IPS DF 4.7 (cell line): Measurements from ENCODE around the gene DYNLRB1.
"Not testable (repeated sequence)": the region's sequence is repeated elsewhere in the genome, so short reads cannot be mapped to it uniquely, and the experiment has no call there.

Source experiments
- DNase-seq: peaks from one replicate; pipeline ENCODE4 v3.0.0-alpha.2; 2013; ENCODE audit warnings: low spot score; ENCODE audit errors: extremely low read depth

Gene DYNLRB1

DNA sequence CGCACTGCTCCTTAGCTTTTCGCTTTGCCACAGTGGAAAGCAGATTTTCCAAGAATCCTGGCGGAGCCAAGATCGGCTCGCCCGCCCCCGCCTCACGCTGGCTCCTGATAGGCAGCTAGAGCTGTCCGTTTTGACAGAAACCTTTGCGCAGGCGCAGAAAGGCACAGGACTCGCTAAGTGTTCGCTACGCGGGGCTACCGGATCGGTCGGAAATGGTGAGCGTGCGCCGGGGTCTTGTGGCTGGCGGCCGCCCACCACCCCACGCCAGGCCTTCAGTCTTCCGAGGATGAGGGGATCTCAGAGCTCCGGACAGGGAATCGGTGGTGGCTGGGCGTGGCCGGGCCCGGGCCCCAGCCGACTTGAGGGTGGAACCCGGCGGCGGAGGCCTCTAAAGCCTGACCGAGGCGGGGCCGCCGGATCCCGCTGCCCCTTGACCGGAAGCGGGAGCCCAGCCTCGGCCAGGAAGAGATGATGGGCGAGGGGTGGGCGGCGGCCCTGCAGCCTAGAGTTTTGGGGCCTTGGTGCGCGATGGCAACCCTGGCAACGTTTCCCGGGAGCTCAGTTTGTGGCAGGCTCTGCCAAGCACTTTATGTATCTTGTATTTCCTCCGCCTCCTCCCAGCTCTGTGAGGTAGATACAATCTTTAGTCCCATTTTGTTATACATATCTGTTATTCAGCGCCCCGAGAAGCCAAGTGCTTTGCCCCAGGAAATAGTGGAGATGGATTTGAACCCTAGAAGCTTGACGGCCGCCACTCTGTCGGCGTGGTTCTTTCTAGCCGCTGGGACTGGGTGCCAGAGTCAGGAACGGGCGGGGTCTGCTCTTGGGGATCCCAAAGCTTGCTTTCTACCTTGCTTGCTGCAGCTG, at the start of gene DYNLRB1:
Gene DYNLRB1, plus strand, starts transcription at position 176 of the 867 bp plus-strand sequence. Its CDS starts 37 bp downstream, at position 213.
- DNase-seq = peak; percentile 81

DNA sequence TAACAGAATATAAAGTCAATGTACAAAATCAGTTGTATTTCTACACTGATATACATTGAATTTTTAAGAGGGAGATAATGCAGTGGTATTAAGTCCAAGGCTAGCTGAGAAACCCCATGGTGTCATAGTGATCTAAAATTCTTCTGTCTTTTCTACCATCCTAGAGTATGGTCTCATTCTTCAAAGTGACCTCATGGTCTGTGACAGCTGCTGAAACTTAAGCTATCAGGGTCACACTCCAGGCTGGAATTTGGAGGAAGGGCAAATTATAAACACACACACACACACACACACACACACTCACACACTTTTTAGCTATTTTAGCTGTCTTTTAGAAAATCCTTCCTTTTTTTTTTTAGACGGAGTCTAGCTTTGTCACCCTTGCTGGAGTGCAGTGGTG, 47.3 kb upstream of the DYNLRB1 start:
- no peak for DNase-seq

DNA sequence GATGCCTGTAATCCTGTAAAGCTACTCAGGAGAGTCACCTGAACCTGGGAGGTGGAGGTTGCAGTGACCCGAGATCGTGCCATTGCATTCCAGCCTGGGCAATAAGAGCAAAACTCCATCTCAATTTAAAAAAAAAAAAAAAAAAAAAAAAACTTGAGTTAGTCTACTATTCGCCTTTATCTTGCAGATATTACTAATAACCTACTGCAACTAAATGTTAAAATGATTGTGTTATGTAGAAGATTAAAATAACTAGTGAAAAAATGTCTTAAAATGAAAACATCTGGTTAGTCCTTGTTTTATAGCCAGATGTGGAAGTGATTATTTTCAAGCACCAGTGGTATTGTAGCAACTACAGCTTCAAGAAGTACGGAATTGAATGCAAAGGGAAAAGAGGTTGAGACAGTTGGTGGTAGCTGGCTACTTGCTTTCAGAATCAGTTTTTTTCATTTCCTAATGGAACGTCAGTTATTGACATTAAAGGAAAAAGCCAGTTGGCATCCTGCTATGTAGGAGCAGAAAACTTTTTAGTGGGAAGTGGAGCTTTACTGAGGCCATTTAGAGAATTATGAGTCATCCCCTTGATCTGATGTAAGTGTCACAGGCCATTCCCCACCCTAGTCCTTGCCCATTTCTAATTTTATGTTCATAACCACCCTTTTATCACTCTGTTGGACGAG, 43.8 kb upstream of the DYNLRB1 start:
- no peak for DNase-seq

DNA sequence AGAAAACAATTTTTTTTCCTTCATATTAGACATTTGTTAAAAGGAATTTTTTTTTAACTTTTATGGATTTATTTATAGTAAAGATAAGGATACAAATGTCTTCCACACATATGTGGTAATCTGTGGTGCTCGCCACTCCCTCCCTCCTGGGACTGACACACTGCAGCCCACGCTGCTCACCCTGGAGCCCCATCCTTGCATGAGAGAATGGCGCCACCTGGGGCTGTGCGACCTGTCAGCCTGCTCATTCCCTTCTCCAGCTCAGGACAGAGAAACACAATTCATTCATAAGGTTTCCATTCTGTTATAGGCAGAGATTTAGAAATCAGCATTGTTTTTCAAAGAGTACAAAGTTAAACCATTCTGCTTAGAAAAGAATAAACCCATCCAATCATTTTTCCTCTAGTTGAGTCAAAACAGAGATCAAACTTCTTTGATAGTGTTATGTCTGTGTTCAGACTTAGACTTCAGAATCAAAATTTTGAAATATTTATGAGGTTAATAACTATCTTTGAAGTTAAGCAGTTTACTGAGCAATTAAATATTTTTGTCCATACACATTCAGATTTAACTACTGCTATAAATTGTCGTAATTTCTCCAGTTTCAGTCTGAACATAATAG, 42.8 kb upstream of the DYNLRB1 start:
- DNase-seq = peak; percentile 11

DNA sequence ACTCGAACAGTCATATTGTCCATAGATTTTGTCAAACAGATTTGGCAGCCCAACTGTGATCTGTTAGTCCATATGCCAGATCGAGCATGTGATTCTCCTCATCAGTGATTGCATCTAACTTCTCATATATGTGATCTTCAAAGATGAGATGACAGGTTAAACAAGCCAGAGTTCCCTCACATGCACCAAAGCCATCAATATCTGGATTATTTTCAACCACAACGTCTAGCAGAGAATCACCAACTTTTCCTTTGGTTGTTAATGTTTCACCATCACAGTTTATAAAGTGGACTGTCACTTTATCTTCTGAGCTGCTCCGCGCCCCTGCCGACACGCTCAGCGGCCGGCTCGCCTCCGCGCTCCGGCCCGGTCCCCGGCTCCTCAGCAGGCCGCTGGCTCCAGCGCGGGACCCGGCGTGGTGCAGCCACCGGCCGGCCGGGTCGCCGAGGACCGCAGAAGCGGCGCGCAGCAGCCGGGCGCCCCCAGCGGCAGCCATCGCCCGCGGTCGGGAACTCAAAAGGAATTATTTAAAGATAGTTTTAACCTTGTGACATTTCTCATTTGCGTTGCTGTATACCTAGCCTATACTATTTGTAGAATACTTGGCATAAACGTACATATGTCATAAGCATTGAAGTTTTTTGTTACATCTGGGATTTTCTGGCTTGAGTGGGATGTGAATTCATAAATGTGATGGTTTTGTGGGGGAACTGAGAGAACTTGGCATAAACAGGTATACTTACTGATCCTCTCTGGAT, 40.1 kb upstream of the DYNLRB1 start:
- DNase-seq = no peak

DNA sequence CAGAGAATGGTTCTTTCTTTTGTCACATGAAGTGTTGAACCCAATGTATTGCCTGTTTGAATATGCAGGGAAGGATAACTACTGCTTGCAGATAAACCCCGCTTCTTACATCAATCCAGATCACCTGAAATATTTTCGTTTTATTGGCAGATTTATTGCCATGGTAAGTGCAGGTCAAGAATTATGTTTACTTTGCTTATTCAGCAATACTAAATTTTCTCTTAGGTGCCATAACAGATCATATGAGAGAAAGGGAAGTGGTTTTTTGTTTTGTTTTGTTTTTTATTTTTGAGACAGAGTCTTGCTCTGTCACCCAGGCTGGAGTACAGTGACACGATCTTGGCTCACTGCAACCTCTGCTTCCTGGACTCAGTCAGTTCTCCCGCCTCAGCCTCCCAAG, 36.6 kb upstream of the DYNLRB1 start:
- no peak for DNase-seq

DNA sequence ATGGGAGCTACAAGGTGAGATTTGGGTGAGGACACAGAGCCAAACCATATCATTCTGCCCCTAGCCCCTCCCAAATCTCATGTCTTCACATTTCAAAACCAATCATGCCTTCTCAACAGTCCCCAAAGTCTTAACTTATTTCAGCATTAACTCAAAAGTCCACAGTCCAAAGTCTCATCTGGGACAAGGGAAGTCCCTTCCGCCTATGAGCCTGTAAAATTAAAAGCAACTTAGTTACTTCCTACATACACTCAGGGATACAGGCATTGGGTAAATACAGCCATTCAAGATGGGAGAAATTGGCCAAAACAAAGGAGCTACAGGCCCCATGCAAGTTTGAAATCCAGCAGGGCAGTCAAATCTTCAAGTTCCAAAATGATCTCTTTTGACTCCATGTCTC, 34.1 kb upstream of the DYNLRB1 start:
- not testable (repeated sequence) for DNase-seq

DNA sequence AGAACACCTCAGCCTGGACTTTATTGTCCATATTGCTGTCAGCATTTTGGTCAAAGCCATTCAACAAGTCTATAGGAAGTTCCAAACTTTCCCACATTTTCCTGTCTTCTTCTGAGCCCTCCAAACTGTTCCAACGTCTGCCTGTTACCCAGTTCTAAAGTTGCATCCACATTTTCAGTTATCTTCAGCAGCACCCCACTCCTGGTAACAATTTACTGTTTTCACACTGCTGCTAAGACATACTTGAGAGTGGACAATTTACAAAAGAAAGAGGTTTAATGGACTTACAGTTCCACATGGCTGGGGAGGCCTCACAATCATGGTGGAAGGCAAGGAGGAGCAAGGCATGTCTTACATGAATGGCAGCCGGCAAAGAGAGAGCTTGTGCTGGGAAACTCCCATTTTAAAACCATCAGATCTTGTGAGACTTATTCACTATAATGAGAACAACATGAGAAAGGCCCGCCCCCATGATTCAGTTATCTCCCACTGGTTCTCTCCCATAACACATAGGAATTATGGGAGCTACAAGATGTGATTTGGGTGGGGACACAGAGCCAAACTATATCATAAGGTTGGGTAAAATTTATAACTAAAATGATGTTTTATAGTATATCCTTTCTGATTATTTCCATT, 32.5 kb upstream of the DYNLRB1 start:
- DNase-seq = not testable (repeated sequence)

DNA sequence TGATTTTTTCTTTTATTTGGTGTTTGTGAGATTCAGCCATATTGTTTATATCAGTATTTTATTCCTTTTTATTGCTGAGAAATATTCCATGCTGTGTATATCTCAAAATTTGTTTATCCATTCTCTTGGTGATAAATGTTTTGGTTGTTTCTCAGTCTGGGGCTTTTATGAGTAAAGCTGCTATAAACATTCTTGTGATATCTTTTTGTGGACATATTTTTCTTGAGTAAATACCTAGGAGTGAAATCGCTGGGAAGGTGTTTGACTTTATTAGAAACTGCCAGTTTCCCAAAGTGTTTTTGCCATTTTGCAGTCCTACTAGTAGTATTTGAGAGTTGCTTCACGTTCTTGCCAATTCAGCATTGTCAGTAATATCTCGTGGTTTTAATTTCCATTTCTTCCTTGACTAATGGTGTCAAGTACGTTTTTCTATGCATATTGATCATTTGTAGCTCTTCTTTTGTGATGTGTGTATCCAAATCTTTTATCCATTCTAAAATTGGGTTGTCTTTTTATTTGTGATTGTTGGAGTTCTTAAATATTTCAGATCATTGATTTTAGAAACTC, 31.1 kb upstream of the DYNLRB1 start:
- no peak for DNase-seq

DNA sequence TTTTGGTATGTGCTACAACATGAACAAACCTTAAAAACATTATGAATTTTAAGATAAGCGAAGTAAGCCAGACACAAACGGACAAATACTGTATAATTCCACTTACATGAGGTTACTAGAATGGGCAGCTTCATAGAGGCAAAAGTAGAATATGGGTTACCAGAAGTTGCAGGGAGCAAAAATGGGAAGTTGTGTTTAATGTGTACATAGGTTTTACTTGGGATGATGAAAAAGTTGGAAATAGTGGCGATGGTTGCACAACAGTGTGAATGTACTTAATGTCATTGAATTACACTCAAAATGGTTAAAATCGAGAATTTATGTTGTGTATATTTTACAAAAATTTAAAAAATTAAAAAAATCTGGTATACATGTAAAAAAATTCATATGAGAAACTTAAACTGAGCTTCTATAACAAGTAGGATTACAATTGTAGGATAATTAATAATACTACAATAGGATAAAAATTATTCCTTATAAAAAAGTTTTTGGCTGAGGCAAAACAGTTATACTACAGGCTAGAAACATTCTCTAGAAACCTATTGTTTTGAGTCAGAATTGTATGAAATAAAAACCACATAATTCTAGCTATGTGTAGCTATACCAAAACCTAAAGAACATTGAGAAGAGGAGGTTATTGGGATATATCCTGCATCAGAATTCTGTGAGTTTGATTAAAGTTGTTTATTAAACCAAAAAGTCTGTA, 24.8 kb upstream of the DYNLRB1 start:
- DNase-seq = no peak

DNA sequence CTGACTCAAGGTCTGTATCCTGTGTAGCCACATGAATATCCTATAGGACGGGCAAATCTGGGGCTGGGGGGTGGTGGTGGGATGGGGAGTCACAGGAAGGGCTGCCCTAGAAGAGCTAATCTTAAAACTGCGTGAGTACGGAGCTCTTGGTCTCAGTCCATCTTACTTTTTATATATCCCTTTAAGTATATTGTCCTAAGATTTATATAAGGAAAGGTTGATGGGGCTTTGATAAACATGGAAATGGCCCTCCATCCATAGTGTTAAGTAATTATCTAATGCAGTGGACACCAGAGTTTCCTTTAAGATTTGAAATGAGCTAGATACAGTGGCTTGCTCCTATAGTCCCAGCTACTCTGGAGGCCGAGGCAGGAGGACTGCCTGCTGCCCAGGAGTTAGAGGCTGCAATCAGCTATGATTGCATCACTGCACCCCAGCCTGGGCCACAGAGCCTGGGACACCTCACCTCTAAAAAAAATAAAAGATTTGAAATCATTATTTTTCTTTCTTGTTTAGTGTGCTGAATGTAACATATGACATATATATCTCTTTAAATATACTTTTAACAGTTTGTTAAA, 24.2 kb upstream of the DYNLRB1 start:
- no peak for DNase-seq

DNA sequence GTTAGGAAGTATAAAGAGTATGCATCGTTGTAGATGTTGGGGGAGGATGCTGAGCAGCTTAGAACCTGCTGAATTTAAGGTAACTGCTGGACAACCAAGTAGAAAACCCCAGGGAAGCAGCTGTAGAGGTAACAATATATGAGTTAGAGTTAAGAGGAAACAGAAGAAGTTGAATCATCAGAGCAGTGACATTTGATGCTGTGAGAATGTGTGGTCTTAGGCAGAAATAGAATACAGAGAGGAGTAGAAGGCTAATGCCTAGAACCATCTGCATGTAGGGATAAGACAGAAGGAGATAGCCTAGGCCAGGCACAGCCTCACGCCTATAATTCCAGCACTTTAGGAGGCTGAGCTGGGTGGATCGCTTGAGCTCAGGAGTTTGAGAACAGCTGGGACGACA, 22.6 kb upstream of the DYNLRB1 start:
- no peak for DNase-seq

DNA sequence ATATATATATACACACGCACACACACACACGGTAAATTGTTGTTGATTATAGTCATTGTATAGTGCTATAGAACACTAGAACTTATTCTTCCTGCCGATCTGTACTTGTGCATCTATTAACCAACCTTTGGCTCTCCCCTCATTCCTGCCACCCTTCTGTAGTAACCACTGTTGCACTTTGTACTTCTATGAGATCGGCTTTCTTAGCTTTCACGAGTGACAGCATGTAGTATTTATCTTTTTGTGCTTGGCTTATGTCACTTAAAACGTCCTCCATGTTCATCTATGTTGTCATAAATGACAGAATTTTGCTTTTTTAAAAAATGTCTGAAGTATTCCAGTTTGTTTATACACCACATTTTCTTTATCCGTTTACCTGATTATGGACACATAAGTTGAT, 20.9 kb upstream of the DYNLRB1 start:
- no peak for DNase-seq

DNA sequence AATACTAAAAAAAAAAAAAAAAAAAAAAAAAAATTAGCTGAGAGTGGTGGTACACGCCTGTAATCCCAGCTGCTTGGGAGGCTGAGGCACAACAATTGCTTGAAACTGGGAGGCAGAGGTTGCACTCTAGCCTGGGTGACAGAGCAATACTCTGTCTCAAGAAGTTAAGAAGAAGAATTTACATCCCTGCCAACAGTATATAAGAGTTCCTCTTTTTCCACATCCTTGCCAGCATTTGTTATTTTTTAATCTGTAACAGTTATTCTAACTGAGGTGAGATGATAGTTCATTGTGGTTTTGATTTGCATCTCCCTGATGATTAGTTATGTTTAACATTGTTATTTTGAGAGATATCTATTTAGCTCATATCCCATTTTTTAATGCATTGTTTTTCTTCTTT, 20.3 kb upstream of the DYNLRB1 start:
- DNase-seq = no peak

DNA sequence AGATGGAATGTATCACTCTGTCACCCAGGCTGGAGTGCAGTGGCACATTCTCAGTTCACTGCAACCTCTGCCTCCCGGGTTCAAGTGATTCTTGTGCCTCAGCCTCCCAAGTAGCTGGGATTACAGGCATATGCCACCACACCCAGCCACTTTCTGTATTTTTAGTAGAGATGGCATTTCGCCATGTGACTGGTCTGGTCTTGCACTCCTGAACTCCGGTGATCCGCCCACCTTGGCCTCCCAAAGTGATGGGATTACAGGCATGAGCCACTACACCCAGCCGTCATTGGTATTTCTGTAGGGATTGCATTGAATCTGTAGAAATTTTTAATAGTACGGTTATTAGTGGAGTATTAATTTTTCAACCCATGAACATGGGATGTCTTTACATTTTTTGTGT, 18.6 kb upstream of the DYNLRB1 start:
- DNase-seq = not testable (repeated sequence)

DNA sequence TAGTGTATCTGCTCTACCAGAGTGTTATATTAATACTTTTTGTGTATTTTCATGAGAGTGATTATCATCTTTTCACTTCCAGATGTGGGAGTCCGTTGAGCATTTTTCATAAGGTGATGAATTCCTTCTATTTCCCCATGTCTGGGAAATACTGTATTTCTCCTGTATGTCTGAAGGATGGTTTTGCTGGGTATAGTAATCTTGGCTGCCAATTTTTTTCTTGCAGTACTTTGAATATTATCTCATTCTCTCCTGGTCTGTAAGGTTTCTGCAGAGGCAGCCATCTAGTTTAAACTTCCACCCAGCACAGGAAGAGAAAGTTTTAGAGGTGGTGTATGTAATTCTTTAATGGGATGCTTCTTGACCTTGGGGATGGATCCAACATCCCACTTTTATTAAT, 15.4 kb upstream of the DYNLRB1 start:
- no peak for DNase-seq

DNA sequence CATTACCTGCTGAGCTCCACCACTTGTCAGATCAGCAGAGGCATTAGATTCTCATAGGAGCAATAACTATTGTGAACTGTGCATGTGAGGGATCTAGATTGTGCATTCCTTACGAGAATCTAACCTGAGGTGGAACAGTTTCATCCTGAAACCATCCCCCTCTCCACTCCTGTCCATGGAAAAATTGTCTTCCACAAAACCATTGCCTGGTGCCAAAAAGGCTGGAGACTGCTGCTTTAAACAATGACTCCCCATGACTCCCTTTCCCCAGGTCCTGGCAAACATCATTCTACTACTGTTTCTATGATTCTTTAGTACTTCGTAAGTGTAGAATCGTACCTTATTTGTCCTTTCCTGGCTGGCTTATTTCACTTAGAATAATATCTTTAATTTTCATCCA, 9.7 kb upstream of the DYNLRB1 start:
- no peak for DNase-seq

DNA sequence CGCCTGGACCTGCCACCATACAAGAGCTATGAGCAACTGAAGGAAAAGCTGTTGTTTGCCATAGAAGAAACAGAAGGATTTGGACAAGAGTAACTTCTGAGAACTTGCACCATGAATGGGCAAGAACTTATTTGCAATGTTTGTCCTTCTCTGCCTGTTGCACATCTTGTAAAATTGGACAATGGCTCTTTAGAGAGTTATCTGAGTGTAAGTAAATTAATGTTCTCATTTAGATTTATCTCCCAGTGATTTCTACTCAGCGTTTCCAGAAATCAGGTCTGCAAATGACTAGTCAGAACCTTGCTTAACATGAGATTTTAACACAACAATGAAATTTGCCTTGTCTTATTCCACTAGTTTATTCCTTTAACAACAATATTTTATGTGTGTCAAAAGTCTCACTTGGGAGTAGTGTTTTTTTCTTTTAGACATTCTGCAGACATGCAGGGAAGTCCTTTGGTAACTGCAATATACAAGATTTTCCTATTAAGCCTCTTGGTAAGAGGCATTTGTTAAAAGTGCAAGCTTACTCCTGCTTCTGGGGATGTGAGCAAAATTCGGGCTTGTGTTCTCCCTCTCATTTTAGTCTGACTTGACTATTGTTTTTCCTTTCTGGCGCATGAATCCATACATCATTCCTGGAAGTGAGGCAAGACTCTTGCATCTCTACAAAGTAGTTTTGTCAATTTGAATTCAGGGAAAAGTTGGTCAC, 8.4 kb upstream of the DYNLRB1 start:
- DNase-seq = no peak

DNA sequence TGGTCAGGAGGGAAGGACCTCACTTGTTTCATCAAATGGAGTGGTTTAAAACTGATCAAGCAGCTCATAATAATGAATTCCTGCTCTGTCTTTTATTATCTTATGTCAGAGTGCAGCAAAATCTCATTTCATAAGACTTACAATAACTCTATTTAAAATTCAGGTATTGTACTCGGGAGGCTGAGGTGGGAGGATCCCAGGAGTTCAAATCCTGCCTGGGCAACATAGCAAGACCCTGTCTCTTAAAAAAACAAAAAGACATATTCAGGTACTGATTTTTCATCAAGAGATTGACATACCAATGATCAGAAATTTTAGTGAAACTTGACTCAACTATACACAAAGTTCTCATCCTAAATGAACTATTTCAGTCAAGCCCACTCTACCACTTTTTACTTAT, 5.6 kb upstream of the DYNLRB1 start:
- no peak for DNase-seq
